Smooth muscle cell (in vitro differentiated cells): ENCODE data around the gene ZNF48. TPM values are rescaled to one million over a fixed set of nuclear protein-coding genes. Genes with fewer than 3 reads are reported as not detected.

Experiments used
- DNase-seq: peaks from one replicate; lab custom pipeline; 2025; ENCODE audit not compliant: unreplicated experiment; lab: John Stamatoyannopoulos, UW
- H2AFZ ChIP-seq: fragments of 200-600 bp; sonication (generic); 2 replicates; pipeline ENCODE4 v1.6.0; 2016; ENCODE audit warnings: antibody characterized with exemption, low read depth, mild to moderate bottlenecking
- H3F3A ChIP-seq: fragments of 200-600 bp; sonication (generic); 2 replicates; pipeline ENCODE4 v1.6.0; 2017; ENCODE audit warnings: antibody characterized with exemption, low read depth
- H3K27ac ChIP-seq: fragments of 200-600 bp; sonication (generic); 2 replicates; pipeline ENCODE4 v1.5.1; 2016; ENCODE audit warnings: low read depth, mild to moderate bottlenecking
- H3K27me3 ChIP-seq: fragments of 200-600 bp; sonication (generic); 2 replicates; pipeline ENCODE4 v1.6.1; 2016; ENCODE audit warnings: low read depth, mild to moderate bottlenecking
- H3K36me3 ChIP-seq: fragments of 200-600 bp; sonication (generic); 2 replicates; pipeline ENCODE4 v1.5.1; 2016; ENCODE audit warnings: low read depth
- H3K4me1 ChIP-seq: fragments of 200-600 bp; sonication (generic); 2 replicates; pipeline ENCODE4 v1.5.1; 2016; ENCODE audit warnings: low read depth
- H3K4me2 ChIP-seq: fragments of 200-600 bp; sonication (generic); 2 replicates; pipeline ENCODE4 v1.6.0; 2016; ENCODE audit warnings: mild to moderate bottlenecking
- H3K4me3 ChIP-seq: fragments of 200-600 bp; sonication (generic); 2 replicates; pipeline ENCODE4 v1.5.1; 2016; ENCODE audit warnings: mild to moderate bottlenecking
- H3K79me2 ChIP-seq: fragments of 200-600 bp; sonication (generic); 2 replicates; pipeline ENCODE4 v1.6.0; 2016; ENCODE audit warnings: low read depth, mild to moderate bottlenecking
- H3K9ac ChIP-seq: fragments of 200-600 bp; sonication (generic); 2 replicates; pipeline ENCODE4 v1.6.0; 2016; ENCODE audit warnings: low read depth
- H3K9me3 ChIP-seq: fragments of 200-600 bp; sonication (generic); replicated peaks from 2 replicates; pipeline ENCODE4 v1.5.1; 2016; ENCODE audit warnings: low read depth
- H4K20me1 ChIP-seq: fragments of 200-600 bp; sonication (generic); 2 replicates; pipeline ENCODE4 v1.6.0; 2016; ENCODE audit warnings: low read depth
- WGBS: methylation state at CpG from one replicate; pipeline ENCODE4 v1.1.7; 2016; ENCODE audit warnings: low lambda C conversion rate; 5-methylcytosine and 5-hydroxymethylcytosine counted together
- polyA plus RNA-seq: library from polyadenylated mRNA; unstranded; fragments of >200 nt; fragmentation: Nextera tagmentation; extraction: Ambion mirVana; gene quantifications from 2 replicates; pipeline ENCODE4 v1.2.1, GENCODE V29; 2016
- total RNA-seq: library from RNA; depleted of rRNA; stranded (reverse); fragments of >200 nt; gene quantifications from 2 replicates; pipeline ENCODE4 v1.2.3, GENCODE V29; 2014
- TF ChIP-seq, protein P1 (sequence below): fragments of 200-600 bp; sonication (generic); IDR thresholded peaks from 2 replicates; pipeline ENCODE4 v1.5.1; 2017; ENCODE audit warnings: borderline replicate concordance, mild to moderate bottlenecking, antibody characterized with exemption; ENCODE audit not compliant: insufficient read depth, poor library complexity, severe bottlenecking

Gene ZNF48
- total and polyA plus RNA-seq, 2 experiments from 2014 or later, result 8.0 to 9.3 TPM

DNA sequence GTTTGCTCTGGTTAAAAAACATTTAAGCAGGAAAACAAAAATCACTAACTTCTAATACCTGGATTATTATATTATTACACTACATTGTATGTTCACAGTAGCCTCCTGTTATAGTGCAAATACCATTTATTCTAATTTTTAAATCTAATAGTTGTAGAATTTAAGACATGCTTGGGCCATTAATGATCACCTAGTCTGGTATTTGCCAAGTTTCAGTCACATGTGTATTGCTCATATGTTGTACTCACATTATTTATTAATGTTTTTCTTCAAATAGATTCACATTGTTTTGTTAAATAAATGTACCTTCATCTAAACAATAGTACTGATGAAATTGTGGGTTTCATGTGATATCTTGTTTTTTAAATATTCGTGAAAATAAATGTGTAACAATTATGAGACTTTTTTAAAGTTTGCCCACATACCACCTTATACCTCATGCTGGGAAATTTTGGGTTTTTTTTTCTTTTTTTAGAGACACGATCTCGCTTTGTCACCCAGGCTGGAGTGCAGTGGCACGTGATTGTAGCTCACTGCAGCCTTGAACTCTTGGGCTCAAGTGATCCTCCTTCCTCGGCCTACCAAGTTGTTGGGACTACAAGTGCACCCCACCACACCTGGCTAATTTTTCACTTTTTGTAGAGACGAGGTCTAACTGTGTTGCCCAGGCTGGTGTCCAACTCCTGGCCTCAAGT lies 18.0 kb downstream of the ZNF48 start:
- Histone ChIP-seq H3K27ac (no peak overlapping the region), H3K9me3 (no peaks in the 10 kb centered on the region), H2AFZ (no peak overlapping the region), H3K36me3 (no peaks in the 10 kb centered on the region), H3F3A (peaks cover 27% of the 10 kb centered on the region), H3K9ac (no peak overlapping the region), H3K4me3 (no peak overlapping the region), H4K20me1 (peaks cover 19% of the 10 kb centered on the region), H3K4me1 (no peaks in the 10 kb centered on the region), H3K79me2 (peaks cover 16% of the 10 kb centered on the region), H3K4me2 (no peak overlapping the region), H3K27me3 (no peaks in the 10 kb centered on the region)
- DNase-seq, result no peak
- WGBS, result 96% methylated on average over 6 of the region's 6 CpGs
- TF ChIP-seq, protein P1, sequence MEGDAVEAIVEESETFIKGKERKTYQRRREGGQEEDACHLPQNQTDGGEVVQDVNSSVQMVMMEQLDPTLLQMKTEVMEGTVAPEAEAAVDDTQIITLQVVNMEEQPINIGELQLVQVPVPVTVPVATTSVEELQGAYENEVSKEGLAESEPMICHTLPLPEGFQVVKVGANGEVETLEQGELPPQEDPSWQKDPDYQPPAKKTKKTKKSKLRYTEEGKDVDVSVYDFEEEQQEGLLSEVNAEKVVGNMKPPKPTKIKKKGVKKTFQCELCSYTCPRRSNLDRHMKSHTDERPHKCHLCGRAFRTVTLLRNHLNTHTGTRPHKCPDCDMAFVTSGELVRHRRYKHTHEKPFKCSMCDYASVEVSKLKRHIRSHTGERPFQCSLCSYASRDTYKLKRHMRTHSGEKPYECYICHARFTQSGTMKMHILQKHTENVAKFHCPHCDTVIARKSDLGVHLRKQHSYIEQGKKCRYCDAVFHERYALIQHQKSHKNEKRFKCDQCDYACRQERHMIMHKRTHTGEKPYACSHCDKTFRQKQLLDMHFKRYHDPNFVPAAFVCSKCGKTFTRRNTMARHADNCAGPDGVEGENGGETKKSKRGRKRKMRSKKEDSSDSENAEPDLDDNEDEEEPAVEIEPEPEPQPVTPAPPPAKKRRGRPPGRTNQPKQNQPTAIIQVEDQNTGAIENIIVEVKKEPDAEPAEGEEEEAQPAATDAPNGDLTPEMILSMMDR, result no peak

DNA sequence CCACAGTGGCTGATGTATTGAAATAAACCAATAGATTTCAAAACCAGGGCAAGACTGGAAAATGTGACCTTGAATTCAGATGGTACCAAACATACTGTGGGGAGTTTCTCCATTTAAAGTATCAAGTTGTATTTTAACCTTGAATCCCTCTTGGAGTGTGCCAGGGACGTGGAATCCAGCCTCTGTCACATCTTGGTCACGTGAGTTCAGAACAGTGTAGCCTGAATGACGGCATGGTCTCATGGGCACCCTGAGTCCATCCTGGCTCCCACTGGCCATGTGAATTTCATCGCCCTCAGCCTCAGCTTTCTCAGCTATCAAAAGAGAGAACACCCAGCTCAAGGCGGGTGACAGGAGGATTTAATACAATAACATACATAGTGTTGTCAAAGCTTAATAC lies 18.9 kb downstream of the ZNF48 start:
- Histone ChIP-seq H3K4me3 (no peak overlapping the region), H4K20me1 (peaks cover 19% of the 10 kb centered on the region), H3K9ac (no peak overlapping the region), H3F3A (peaks cover 19% of the 10 kb centered on the region), H3K9me3 (no peaks in the 10 kb centered on the region), H3K4me2 (no peak overlapping the region), H3K27ac (no peak overlapping the region), H2AFZ (no peak overlapping the region), H3K79me2 (peaks cover 16% of the 10 kb centered on the region), H3K36me3 (no peaks in the 10 kb centered on the region), H3K4me1 (no peaks in the 10 kb centered on the region), H3K27me3 (no peaks in the 10 kb centered on the region)
- TF ChIP-seq, protein P1, result no peak
- DNase-seq, result no peak
- WGBS, result 97% methylated on average over 5 of the region's 5 CpGs

DNA sequence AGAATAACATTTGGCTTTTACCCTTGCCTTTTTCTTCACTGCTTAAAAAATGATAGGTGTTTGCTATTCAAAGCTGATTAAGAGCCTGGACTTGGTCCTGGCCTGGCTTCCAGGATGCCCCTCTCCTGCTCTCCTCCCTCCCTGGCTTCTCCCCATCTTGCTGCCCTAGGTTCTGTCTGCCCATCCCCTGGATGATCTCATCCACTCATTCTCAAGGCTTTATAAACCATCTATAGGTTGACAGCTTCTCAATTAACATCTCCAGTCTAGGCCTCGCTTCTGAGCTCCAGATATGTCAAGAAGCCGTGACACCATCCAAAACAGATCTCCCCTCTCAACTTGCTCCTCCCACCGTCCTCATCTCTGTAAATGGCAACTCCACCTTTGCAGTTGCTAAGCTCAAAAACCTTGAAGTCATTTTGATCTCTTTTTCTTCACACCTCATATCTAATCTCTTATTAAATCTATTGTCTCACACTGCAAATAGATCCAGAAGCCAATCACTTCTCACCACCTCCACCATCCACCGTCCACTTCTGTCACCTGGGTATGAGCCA lies 20.9 kb downstream of the ZNF48 start:
- H4K20me1 ChIP-seq, result peaks cover 14% of the 10 kb centered on the region
- H3K79me2 ChIP-seq, result peaks cover 7% of the 10 kb centered on the region
- DNase-seq, result no peak
- 89% methylated on average over 4 of the region's 4 CpGs for WGBS
- H3K4me1 ChIP-seq, result no peaks in the 10 kb centered on the region
- H3K9me3 ChIP-seq, result no peaks in the 10 kb centered on the region
- H3K9ac ChIP-seq, result no peak overlapping the region
- H3K27ac ChIP-seq, result no peak overlapping the region
- H3F3A ChIP-seq, result peaks cover 17% of the 10 kb centered on the region
- H3K4me2 ChIP-seq, result no peak overlapping the region
- TF ChIP-seq, protein P1, result no peak
- H3K4me3 ChIP-seq, result no peak overlapping the region
- H3K27me3 ChIP-seq, result no peaks in the 10 kb centered on the region
- H3K36me3 ChIP-seq, result no peaks in the 10 kb centered on the region
- H2AFZ ChIP-seq, result no peak overlapping the region
